ENCODE measurements around the gene GNMT.

DNA sequence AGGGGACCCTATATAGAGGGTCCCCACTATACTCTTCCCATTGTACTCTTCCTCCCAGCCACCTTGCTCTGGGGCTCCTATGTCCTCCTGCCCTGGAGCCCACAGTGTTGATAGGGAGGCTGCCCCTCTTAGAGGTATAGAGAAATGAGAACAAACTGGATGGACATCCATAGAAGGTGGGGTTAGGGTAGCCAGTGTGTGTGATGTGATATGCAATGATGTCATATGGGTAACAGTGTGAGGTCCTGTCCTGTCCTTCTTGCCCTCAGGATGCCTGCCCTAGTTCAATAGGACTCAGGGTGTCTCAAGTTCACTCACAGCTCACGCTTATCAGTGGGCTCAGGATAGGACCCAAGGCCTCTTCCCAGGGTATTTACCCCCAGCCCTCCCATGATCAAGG is 44.3 kb upstream of the GNMT start:
- TF ChIP-seq, protein P1, sequence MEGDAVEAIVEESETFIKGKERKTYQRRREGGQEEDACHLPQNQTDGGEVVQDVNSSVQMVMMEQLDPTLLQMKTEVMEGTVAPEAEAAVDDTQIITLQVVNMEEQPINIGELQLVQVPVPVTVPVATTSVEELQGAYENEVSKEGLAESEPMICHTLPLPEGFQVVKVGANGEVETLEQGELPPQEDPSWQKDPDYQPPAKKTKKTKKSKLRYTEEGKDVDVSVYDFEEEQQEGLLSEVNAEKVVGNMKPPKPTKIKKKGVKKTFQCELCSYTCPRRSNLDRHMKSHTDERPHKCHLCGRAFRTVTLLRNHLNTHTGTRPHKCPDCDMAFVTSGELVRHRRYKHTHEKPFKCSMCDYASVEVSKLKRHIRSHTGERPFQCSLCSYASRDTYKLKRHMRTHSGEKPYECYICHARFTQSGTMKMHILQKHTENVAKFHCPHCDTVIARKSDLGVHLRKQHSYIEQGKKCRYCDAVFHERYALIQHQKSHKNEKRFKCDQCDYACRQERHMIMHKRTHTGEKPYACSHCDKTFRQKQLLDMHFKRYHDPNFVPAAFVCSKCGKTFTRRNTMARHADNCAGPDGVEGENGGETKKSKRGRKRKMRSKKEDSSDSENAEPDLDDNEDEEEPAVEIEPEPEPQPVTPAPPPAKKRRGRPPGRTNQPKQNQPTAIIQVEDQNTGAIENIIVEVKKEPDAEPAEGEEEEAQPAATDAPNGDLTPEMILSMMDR (IDR thresholded peaks at IDR 0.05), result no peak
- TF ChIP-seq POLR2A (IDR thresholded peaks at IDR 0.05), result no peak

All from esophagus squamous epithelium (tissue), 4 donors.